Stimulated activated naive CD8-positive, alpha-beta T cell treated with anti-CD3 and anti-CD28 coated beads, Interleukin-15, Interleukin-2, amounts not matched to agents 100 ng/mL and 50 ng/mL, for 24 hours (primary cell): ENCODE data around the gene MARK4.

ENCODE experiments used
- H3K27ac Mint-ChIP-seq: one replicate; pipeline ENCODE4 v1.8.0; 2021; ENCODE audit warnings: mild to moderate bottlenecking, mixed read lengths
- H3K27me3 Mint-ChIP-seq: one replicate; pipeline ENCODE4 v1.8.0; 2021; ENCODE audit warnings: mixed read lengths
- H3K36me3 Mint-ChIP-seq: one replicate; pipeline ENCODE4 v1.8.0; 2021; ENCODE audit warnings: low read depth, mixed read lengths
- H3K4me1 Mint-ChIP-seq: one replicate; pipeline ENCODE4 v1.8.0; 2021; ENCODE audit warnings: low read depth, mixed read lengths
- H3K4me3 Mint-ChIP-seq: one replicate; pipeline ENCODE4 v1.8.0; 2021; ENCODE audit warnings: mild to moderate bottlenecking, mixed read lengths
- H3K9me3 Mint-ChIP-seq: one replicate; pipeline ENCODE4 v1.8.0; 2021; ENCODE audit warnings: mixed read lengths

MARK4 gene

GRCh38 chr19:45344621-45345505, 93.8 kb downstream of the MARK4 start:
- Mint-ChIP-seq H3K36me3 (no peaks in the 10 kb centered on the region), H3K9me3 (no peaks in the 10 kb centered on the region), H3K27ac (no peak overlapping the region), H3K4me3 (no peak overlapping the region), H3K4me1 (peaks cover 4% of the 10 kb centered on the region), H3K27me3 (peaks cover 22% of the 10 kb centered on the region)

- Mint-ChIP-seq H3K4me3 (no peak overlapping the region), H3K9me3 (no peaks in the 10 kb centered on the region), H3K4me1 (no peaks in the 10 kb centered on the region), H3K27me3 (peaks cover 18% of the 10 kb centered on the region), H3K36me3 (no peaks in the 10 kb centered on the region), H3K27ac (no peak overlapping the region)
These were observed 94.4 kb downstream of the MARK4 start for GRCh38 chr19:45345506-45345860.

- H3K36me3 Mint-ChIP-seq, result no peaks in the 10 kb centered on the region
- no peak overlapping the region for H3K4me3 Mint-ChIP-seq
- H3K9me3 Mint-ChIP-seq, result no peaks in the 10 kb centered on the region
- no peak overlapping the region for H3K27ac Mint-ChIP-seq
- H3K4me1 Mint-ChIP-seq, result no peaks in the 10 kb centered on the region
- H3K27me3 Mint-ChIP-seq, result peaks cover 18% of the 10 kb centered on the region
These were observed 95.4 kb downstream of the MARK4 start for GRCh38 chr19:45346449-45346848.

- Mint-ChIP-seq H3K27ac (no peak overlapping the region), H3K4me1 (no peaks in the 10 kb centered on the region), H3K4me3 (no peak overlapping the region), H3K9me3 (no peaks in the 10 kb centered on the region), H3K36me3 (no peaks in the 10 kb centered on the region), H3K27me3 (peaks cover 18% of the 10 kb centered on the region)
These were observed 96.7 kb downstream of the MARK4 start for GRCh38 chr19:45347570-45348366.

GRCh38 chr19:45348367-45349125, 97.5 kb downstream of the MARK4 start:
- H3K9me3 Mint-ChIP-seq, result no peaks in the 10 kb centered on the region
- peaks cover 16% of the 10 kb centered on the region for H3K27me3 Mint-ChIP-seq
- H3K27ac Mint-ChIP-seq, result no peak overlapping the region
- H3K36me3 Mint-ChIP-seq, result no peaks in the 10 kb centered on the region
- H3K4me1 Mint-ChIP-seq, result no peaks in the 10 kb centered on the region
- H3K4me3 Mint-ChIP-seq, result no peak overlapping the region

GRCh38 chr19:45349126-45349415, 98.0 kb downstream of the MARK4 start:
- H3K4me3 Mint-ChIP-seq, result no peak overlapping the region
- H3K27ac Mint-ChIP-seq, result no peak overlapping the region
- H3K36me3 Mint-ChIP-seq, result no peaks in the 10 kb centered on the region
- H3K27me3 Mint-ChIP-seq, result peaks cover 13% of the 10 kb centered on the region
- H3K4me1 Mint-ChIP-seq, result no peaks in the 10 kb centered on the region
- no peaks in the 10 kb centered on the region for H3K9me3 Mint-ChIP-seq

- H3K36me3 Mint-ChIP-seq, result no peaks in the 10 kb centered on the region
- no peak overlapping the region for H3K27ac Mint-ChIP-seq
- H3K4me1 Mint-ChIP-seq, result no peaks in the 10 kb centered on the region
- H3K4me3 Mint-ChIP-seq, result no peak overlapping the region
- H3K9me3 Mint-ChIP-seq, result no peaks in the 10 kb centered on the region
- H3K27me3 Mint-ChIP-seq, result peaks cover 9% of the 10 kb centered on the region
These were observed 98.4 kb downstream of the MARK4 start for GRCh38 chr19:45349430-45349941.

- Mint-ChIP-seq H3K36me3 (peaks cover 4% of the 10 kb centered on the region), H3K27ac (no peak overlapping the region)
These were observed 99.5 kb downstream of the MARK4 start for GRCh38 chr19:45350477-45351058.

GRCh38 chr19:45351401-45351952, 100.4 kb downstream of the MARK4 start:
- Mint-ChIP-seq H3K4me3 (no peak overlapping the region), H3K9me3 (no peaks in the 10 kb centered on the region), H3K36me3 (peaks cover 10% of the 10 kb centered on the region), H3K27ac (no peak overlapping the region), H3K27me3 (no peaks in the 10 kb centered on the region), H3K4me1 (no peaks in the 10 kb centered on the region)

More at GRCh38 chr19:45350477-45351058, 99.5 kb downstream of the MARK4 start:
- Mint-ChIP-seq H3K9me3 (no peaks in the 10 kb centered on the region), H3K4me1 (no peaks in the 10 kb centered on the region), H3K4me3 (no peak overlapping the region), H3K27me3 (peaks cover 5% of the 10 kb centered on the region)

- H3K9me3 Mint-ChIP-seq, result no peaks in the 10 kb centered on the region
These were observed 101.0 kb downstream of the MARK4 start for GRCh38 chr19:45352062-45352461.

GRCh38 chr19:45352471-45352870, 101.4 kb downstream of the MARK4 start:
- no peaks in the 10 kb centered on the region for H3K9me3 Mint-ChIP-seq
- no peaks in the 10 kb centered on the region for H3K4me1 Mint-ChIP-seq
- no peak overlapping the region for H3K4me3 Mint-ChIP-seq
- no peaks in the 10 kb centered on the region for H3K27me3 Mint-ChIP-seq
- no peak overlapping the region for H3K27ac Mint-ChIP-seq
- peaks cover 10% of the 10 kb centered on the region for H3K36me3 Mint-ChIP-seq

More at GRCh38 chr19:45352062-45352461, 101.0 kb downstream of the MARK4 start:
- H3K4me3 Mint-ChIP-seq, result no peak overlapping the region
- peaks cover 10% of the 10 kb centered on the region for H3K36me3 Mint-ChIP-seq
- no peak overlapping the region for H3K27ac Mint-ChIP-seq
- no peaks in the 10 kb centered on the region for H3K27me3 Mint-ChIP-seq
- no peaks in the 10 kb centered on the region for H3K4me1 Mint-ChIP-seq

GRCh38 chr19:45352914-45353796, 102.1 kb downstream of the MARK4 start:
- no peaks in the 10 kb centered on the region for H3K4me1 Mint-ChIP-seq
- H3K9me3 Mint-ChIP-seq, result no peaks in the 10 kb centered on the region
- no peaks in the 10 kb centered on the region for H3K27me3 Mint-ChIP-seq
- peaks cover 16% of the 10 kb centered on the region for H3K36me3 Mint-ChIP-seq
- H3K27ac Mint-ChIP-seq, result no peak overlapping the region
- H3K4me3 Mint-ChIP-seq, result no peak overlapping the region

GRCh38 chr19:45354241-45354842, 103.3 kb downstream of the MARK4 start:
- H3K36me3 Mint-ChIP-seq, result peaks cover 28% of the 10 kb centered on the region

More at GRCh38 chr19:45354241-45354842, 103.3 kb downstream of the MARK4 start:
- no peak overlapping the region for H3K27ac Mint-ChIP-seq
- no peaks in the 10 kb centered on the region for H3K27me3 Mint-ChIP-seq
- no peaks in the 10 kb centered on the region for H3K4me1 Mint-ChIP-seq
- H3K9me3 Mint-ChIP-seq, result no peaks in the 10 kb centered on the region
- H3K4me3 Mint-ChIP-seq, result no peak overlapping the region
